Inferior parietal cortex (tissue), 1 donor: ENCODE results near the gene NR2C2AP.
A peak's percentile ranks its signal among the peaks of the same experiment; 100 is the strongest.
"Not testable (repeated sequence)": the region's sequence is repeated elsewhere in the genome, so short reads cannot be mapped to it uniquely, and the experiment has no call there.

Experiments used
- DNase-seq: peaks from one replicate; pipeline ENCODE4 v3.0.0-alpha.2; 2016; ENCODE audit errors: extremely low spot score

The NR2C2AP gene

GRCh38 chr19:19203012-19203856, at the start of gene NR2C2AP:
TSS of gene NR2C2AP (minus strand) at chr19:19203414. CDS start at chr19:19203060, 354 bp downstream.
- DNase-seq = peak; percentile 92

- DNase-seq = no peak
Measured at GRCh38 chr19:19250196-19250801, 47.1 kb upstream of the NR2C2AP start.

GRCh38 chr19:19240476-19240875, 37.3 kb upstream of the NR2C2AP start:
- no peak for DNase-seq

- no peak for DNase-seq
Measured at GRCh38 chr19:19239675-19240074, 36.5 kb upstream of the NR2C2AP start.

- DNase-seq = no peak
Measured at GRCh38 chr19:19238126-19238894, 35.1 kb upstream of the NR2C2AP start.

GRCh38 chr19:19236173-19236572, 33.0 kb upstream of the NR2C2AP start:
- no peak for DNase-seq

GRCh38 chr19:19234220-19234816, 31.1 kb upstream of the NR2C2AP start:
- DNase-seq = no peak

GRCh38 chr19:19232261-19232721, 29.1 kb upstream of the NR2C2AP start:
- peak; percentile 40 for DNase-seq

GRCh38 chr19:19230999-19231398, 27.8 kb upstream of the NR2C2AP start:
- no peak for DNase-seq

GRCh38 chr19:19229701-19230100, 26.5 kb upstream of the NR2C2AP start:
- DNase-seq = no peak

GRCh38 chr19:19227217-19227616, 24.0 kb upstream of the NR2C2AP start:
- DNase-seq = no peak

GRCh38 chr19:19226663-19227062, 23.4 kb upstream of the NR2C2AP start:
- no peak for DNase-seq

- DNase-seq = no peak
Measured at GRCh38 chr19:19226204-19226603, 23.0 kb upstream of the NR2C2AP start.

- DNase-seq = no peak
Measured at GRCh38 chr19:19224852-19225494, 21.8 kb upstream of the NR2C2AP start.

- DNase-seq = no peak
Measured at GRCh38 chr19:19224150-19224851, 21.1 kb upstream of the NR2C2AP start.

GRCh38 chr19:19223636-19224035, 20.4 kb upstream of the NR2C2AP start:
- DNase-seq = no peak

- no peak for DNase-seq
Measured at GRCh38 chr19:19223060-19223459, 19.8 kb upstream of the NR2C2AP start.

- DNase-seq = not testable (repeated sequence)
Measured at GRCh38 chr19:19221000-19221399, 17.8 kb upstream of the NR2C2AP start.

- DNase-seq = no peak
Measured at GRCh38 chr19:19218911-19219310, 15.7 kb upstream of the NR2C2AP start.

- DNase-seq = no peak
Measured at GRCh38 chr19:19217099-19217498, 13.9 kb upstream of the NR2C2AP start.

GRCh38 chr19:19215792-19216191, 12.6 kb upstream of the NR2C2AP start:
- DNase-seq = no peak
